NCI-H1105 treated with DMSO at 0.1 percent for 48 hours (cell line): ENCODE measurements around the gene SMIM32.
A peak's percentile ranks its signal among the peaks of the same experiment; 100 is the strongest.

Experiments
- DNase-seq: peaks from one replicate; lab custom pipeline; 2025; lab: John Stamatoyannopoulos, UW

SMIM32 gene

GRCh38 chr5:136186796-136187195 lies 6.2 kb downstream of the SMIM32 start:
- DNase-seq: no peak

GRCh38 chr5:136185974-136186665 lies 6.8 kb downstream of the SMIM32 start:
- DNase-seq: no peak

GRCh38 chr5:136182618-136183017 lies 10.3 kb downstream of the SMIM32 start:
- DNase-seq: no peak

GRCh38 chr5:136174021-136174659 lies 18.8 kb downstream of the SMIM32 start:
- DNase-seq: peak; percentile 28

- no peak for DNase-seq
Measured at GRCh38 chr5:136169218-136169617, 23.7 kb downstream of the SMIM32 start.

- no peak for DNase-seq
Measured at GRCh38 chr5:136166909-136167308, 26.1 kb downstream of the SMIM32 start.

GRCh38 chr5:136164226-136164625 lies 28.7 kb downstream of the SMIM32 start:
- no peak for DNase-seq

- no peak for DNase-seq
Measured at GRCh38 chr5:136162008-136162407, 31.0 kb downstream of the SMIM32 start.

GRCh38 chr5:136159457-136159856 lies 33.5 kb downstream of the SMIM32 start:
- DNase-seq: no peak

GRCh38 chr5:136157514-136157913 lies 35.4 kb downstream of the SMIM32 start:
- no peak for DNase-seq

- no peak for DNase-seq
Measured at GRCh38 chr5:136155761-136156160, 37.2 kb downstream of the SMIM32 start.

GRCh38 chr5:136155078-136155477 lies 37.9 kb downstream of the SMIM32 start:
- DNase-seq: no peak

GRCh38 chr5:136153581-136154236 lies 39.3 kb downstream of the SMIM32 start:
- DNase-seq: no peak

- DNase-seq: no peak
Measured at GRCh38 chr5:136149891-136150290, 43.1 kb downstream of the SMIM32 start.

GRCh38 chr5:136147632-136148031 lies 45.3 kb downstream of the SMIM32 start:
- no peak for DNase-seq

- no peak for DNase-seq
Measured at GRCh38 chr5:136146201-136146600, 46.8 kb downstream of the SMIM32 start.

GRCh38 chr5:136145030-136145429 lies 47.9 kb downstream of the SMIM32 start:
- no peak for DNase-seq

GRCh38 chr5:136143763-136144162 lies 49.2 kb downstream of the SMIM32 start:
- peak; percentile 3 for DNase-seq

- no peak for DNase-seq
Measured at GRCh38 chr5:136143312-136143711, 49.6 kb downstream of the SMIM32 start.

GRCh38 chr5:136141561-136141960 lies 51.4 kb downstream of the SMIM32 start:
- DNase-seq: no peak
